ENCODE data around the gene PTGDR2. TPM values are rescaled to one million over a fixed set of nuclear protein-coding genes. Genes with fewer than 3 reads are reported as not detected.

Gene PTGDR2
- total and polyA plus RNA-seq, 2 experiments from 2014 or later = 0.69 to 1.3 TPM

DNA sequence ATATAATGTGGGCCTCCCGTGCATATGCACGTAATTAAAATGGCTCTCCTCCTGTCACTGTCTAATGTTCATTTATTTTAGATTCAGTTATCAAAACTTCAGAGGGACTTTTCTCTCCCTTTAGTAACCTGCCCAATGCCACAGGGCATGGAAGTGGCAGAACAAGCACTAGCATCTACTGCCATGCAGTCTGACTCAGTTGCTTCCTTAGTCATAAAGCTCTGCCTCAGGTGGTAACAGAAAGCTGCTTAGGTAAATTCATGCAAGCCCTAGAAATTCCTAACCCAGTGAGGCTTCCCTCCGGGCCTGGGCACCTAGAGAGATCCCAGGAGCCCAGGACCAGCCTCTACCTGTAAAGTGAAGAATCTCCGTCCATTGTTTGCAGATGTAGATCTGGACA lies 41.7 kb upstream of the PTGDR2 start:
- Histone ChIP-seq H3K9me2 (replicated peaks; ENCODE audit: insufficient read depth) (no peaks in the 10 kb centered on the region), H3K4me2 (no peak overlapping the region), H3K27me3 (no peaks in the 10 kb centered on the region), H3K27ac (no peak overlapping the region), H4K20me1 (ENCODE audit: insufficient read depth, poor library complexity, severe bottlenecking) (no peaks in the 10 kb centered on the region), H2AFZ (no peak overlapping the region), H3K4me1 (ENCODE audit: insufficient read depth) (no peaks in the 10 kb centered on the region), H3K9me3 (ENCODE audit: low read depth) (no peaks in the 10 kb centered on the region), H3K4me3 (no peak overlapping the region), H3K36me3 (replicated peaks; ENCODE audit: insufficient read depth, low read depth) (no peaks in the 10 kb centered on the region), H3K79me2 (peaks cover 2% of the 10 kb centered on the region)
- TF ChIP-seq EZH2phosphoT487 (IDR thresholded peaks at IDR 0.05; ENCODE audit: low read depth, severe bottlenecking, unreplicated experiment) (no peak), EZH2 (IDR thresholded peaks at IDR 0.05; ENCODE audit: borderline replicate concordance) (no peak)
- TF ChIP-seq, protein P1, sequence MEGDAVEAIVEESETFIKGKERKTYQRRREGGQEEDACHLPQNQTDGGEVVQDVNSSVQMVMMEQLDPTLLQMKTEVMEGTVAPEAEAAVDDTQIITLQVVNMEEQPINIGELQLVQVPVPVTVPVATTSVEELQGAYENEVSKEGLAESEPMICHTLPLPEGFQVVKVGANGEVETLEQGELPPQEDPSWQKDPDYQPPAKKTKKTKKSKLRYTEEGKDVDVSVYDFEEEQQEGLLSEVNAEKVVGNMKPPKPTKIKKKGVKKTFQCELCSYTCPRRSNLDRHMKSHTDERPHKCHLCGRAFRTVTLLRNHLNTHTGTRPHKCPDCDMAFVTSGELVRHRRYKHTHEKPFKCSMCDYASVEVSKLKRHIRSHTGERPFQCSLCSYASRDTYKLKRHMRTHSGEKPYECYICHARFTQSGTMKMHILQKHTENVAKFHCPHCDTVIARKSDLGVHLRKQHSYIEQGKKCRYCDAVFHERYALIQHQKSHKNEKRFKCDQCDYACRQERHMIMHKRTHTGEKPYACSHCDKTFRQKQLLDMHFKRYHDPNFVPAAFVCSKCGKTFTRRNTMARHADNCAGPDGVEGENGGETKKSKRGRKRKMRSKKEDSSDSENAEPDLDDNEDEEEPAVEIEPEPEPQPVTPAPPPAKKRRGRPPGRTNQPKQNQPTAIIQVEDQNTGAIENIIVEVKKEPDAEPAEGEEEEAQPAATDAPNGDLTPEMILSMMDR (IDR thresholded peaks at IDR 0.05; ENCODE audit: poor library complexity) = no peak
- no peak for DNase-seq (ENCODE audit: low spot score)
- WGBS (ENCODE audit: low lambda C conversion rate, missing lambda C conversion rate) = 99% methylated on average over 4 of the region's 4 CpGs

DNA sequence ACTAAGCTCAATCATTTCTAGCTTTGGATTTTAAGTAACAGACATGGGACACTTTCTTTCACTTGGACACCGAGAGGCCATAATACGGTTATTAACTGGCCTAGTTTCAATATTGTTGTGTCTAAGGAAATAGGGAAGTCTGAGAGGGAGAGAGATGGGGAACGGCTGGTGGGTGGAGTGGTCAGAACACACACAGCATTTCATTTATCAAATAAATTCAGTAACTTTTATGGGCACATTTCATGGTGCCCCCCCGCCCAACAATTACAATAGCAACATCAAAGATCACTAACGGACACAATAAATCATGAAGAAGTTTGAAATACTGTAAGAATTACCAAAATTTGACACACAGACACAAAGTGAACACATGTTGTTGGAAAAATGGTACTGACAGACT lies 39.9 kb upstream of the PTGDR2 start:
- DNase-seq (ENCODE audit: low spot score) = no peak
- Histone ChIP-seq H2AFZ (no peak overlapping the region), H3K9me3 (ENCODE audit: low read depth) (no peaks in the 10 kb centered on the region), H3K4me1 (ENCODE audit: insufficient read depth) (no peaks in the 10 kb centered on the region), H4K20me1 (ENCODE audit: insufficient read depth, poor library complexity, severe bottlenecking) (no peaks in the 10 kb centered on the region), H3K36me3 (replicated peaks; ENCODE audit: insufficient read depth, low read depth) (no peaks in the 10 kb centered on the region), H3K79me2 (no peaks in the 10 kb centered on the region), H3K4me2 (no peak overlapping the region), H3K4me3 (no peak overlapping the region), H3K27ac (no peak overlapping the region), H3K9me2 (replicated peaks; ENCODE audit: insufficient read depth) (no peaks in the 10 kb centered on the region), H3K27me3 (no peaks in the 10 kb centered on the region)
- no peak for TF ChIP-seq EZH2 (IDR thresholded peaks at IDR 0.05; ENCODE audit: borderline replicate concordance)
- TF ChIP-seq, protein P1 (IDR thresholded peaks at IDR 0.05; ENCODE audit: poor library complexity) = no peak
- TF ChIP-seq EZH2phosphoT487 (IDR thresholded peaks at IDR 0.05; ENCODE audit: low read depth, severe bottlenecking, unreplicated experiment) = no peak
- 95% methylated on average over 5 of the region's 5 CpGs for WGBS (ENCODE audit: low lambda C conversion rate, missing lambda C conversion rate)

DNA sequence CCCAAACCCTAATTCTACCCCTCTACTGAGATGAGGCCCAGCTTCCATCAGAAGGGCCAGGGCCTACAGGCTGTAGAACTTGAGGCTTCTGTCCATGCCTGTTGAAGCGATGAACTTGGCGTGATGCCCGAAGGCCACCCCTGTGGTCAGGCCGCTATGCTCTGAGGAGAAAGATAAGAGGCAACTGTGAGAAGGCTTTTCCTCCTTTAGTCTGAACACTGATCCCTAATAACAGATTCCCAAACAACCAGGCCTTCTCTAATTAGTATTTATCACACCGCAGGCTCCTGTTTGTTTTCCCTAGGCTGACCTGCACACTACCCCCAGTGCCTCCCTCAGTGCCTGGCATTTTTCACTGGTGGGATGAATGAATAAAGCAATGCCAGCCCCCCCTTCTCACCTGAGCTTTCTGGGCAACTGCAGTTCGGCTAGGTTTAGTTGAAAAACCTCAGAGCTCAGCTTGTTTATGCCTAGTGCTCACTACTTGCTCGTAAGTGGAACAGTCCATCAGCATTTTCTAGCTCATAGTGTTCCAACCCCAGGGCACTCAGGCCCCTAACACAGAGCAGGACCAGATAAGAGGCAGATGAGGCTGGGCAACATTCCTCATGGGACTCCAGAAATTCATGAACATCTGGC lies 35.5 kb upstream of the PTGDR2 start:
- Histone ChIP-seq H3K4me3 (no peak overlapping the region), H3K27me3 (no peaks in the 10 kb centered on the region), H3K4me1 (ENCODE audit: insufficient read depth) (no peaks in the 10 kb centered on the region), H2AFZ (no peak overlapping the region), H3K27ac (no peak overlapping the region), H3K36me3 (replicated peaks; ENCODE audit: insufficient read depth, low read depth) (no peaks in the 10 kb centered on the region), H3K9me3 (ENCODE audit: low read depth) (no peaks in the 10 kb centered on the region), H3K9me2 (replicated peaks; ENCODE audit: insufficient read depth) (no peaks in the 10 kb centered on the region), H3K4me2 (no peak overlapping the region), H3K79me2 (no peaks in the 10 kb centered on the region), H4K20me1 (ENCODE audit: insufficient read depth, poor library complexity, severe bottlenecking) (no peaks in the 10 kb centered on the region)
- no peak for TF ChIP-seq EZH2phosphoT487 (IDR thresholded peaks at IDR 0.05; ENCODE audit: low read depth, severe bottlenecking, unreplicated experiment)
- TF ChIP-seq EZH2 (IDR thresholded peaks at IDR 0.05; ENCODE audit: borderline replicate concordance) = no peak
- TF ChIP-seq, protein P1 (IDR thresholded peaks at IDR 0.05; ENCODE audit: poor library complexity) = no peak
- DNase-seq (ENCODE audit: low spot score) = no peak
- WGBS (ENCODE audit: low lambda C conversion rate, missing lambda C conversion rate) = 80% methylated on average over 7 of the region's 7 CpGs
